ENCODE measurements around the gene KRTAP6-2. TPM values are rescaled to one million over a fixed set of nuclear protein-coding genes. Genes with fewer than 3 reads are reported as not detected.

The KRTAP6-2 gene
- total and polyA plus RNA-seq, 10 of the 15 experiments (the other 5 are each of a cell fraction or from before 2014, with no cell fraction given), result not detected

DNA sequence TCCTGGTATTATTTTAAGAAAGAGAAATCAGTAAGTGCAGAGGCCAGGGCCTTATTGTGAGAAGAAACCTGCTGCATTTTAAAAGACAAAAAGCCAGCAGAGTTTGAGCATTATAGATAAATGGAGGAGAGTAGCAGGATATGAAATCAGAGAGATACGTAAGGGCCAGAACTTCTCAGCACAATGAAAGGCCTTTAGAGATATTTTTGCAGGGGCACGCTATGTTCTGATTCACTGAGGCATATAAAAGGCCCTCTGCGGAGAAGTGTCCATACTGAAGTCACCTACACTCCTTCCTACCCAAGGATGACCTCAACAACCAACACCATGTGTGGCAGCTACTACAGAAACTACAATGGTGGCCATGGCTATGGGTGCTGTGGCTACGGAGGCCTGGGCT is 6.6 kb downstream of the KRTAP6-2 start, which contains the start of gene KRTAP6-3:
TSS of gene KRTAP6-3 (plus strand) at position 301 of the 400 bp plus-strand sequence. CDS start at position 307, 6 bp downstream.
- POLR2A ChIA-PET, result no interaction called here
- H3K9ac ChIP-seq (ENCODE audit: control insufficient read depth, insufficient read depth, low read length), result no peak within 1 kb of the TSS
- no peak within 1 kb of the TSS for H2AFZ ChIP-seq (ENCODE audit: control insufficient read depth, low read depth, low read length)
- no peak for ATAC-seq
- no TSS peak for BruUV-seq (replicated peaks)
- RAD21 ChIA-PET (ENCODE audit: unreplicated experiment), result no interaction called here
- H3K27me3 ChIP-seq (replicated peaks in 1 of 2; ENCODE audit: control insufficient read depth in 2 of 2, insufficient read depth in 2 of 2, low read length in 1 of 2), result no peaks in the 10 kb centered on the region
- intact Hi-C loops (cut with micrococcal nuclease; ENCODE audit: unreplicated experiment), result no loop called here
- no peak within 1 kb of the TSS for H3K4me3 ChIP-seq
- DNase-seq (ENCODE audit: low read depth, low spot score), result no peak
- no peak for TF ChIP-seq JUNB (IDR thresholded peaks at IDR 0.05)
- TF ChIP-seq, protein P1, sequence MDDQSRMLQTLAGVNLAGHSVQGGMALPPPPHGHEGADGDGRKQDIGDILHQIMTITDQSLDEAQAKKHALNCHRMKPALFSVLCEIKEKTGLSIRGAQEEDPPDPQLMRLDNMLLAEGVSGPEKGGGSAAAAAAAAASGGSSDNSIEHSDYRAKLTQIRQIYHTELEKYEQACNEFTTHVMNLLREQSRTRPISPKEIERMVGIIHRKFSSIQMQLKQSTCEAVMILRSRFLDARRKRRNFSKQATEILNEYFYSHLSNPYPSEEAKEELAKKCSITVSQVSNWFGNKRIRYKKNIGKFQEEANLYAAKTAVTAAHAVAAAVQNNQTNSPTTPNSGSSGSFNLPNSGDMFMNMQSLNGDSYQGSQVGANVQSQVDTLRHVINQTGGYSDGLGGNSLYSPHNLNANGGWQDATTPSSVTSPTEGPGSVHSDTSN (IDR thresholded peaks at IDR 0.05; ENCODE audit: insufficient replicate concordance, low read depth, low read length), result no peak
- no peak for TF ChIP-seq CREB1 (IDR thresholded peaks at IDR 0.05; ENCODE audit: low read depth)
- no peak for FAIRE-seq
- H3K36me3 ChIP-seq (ENCODE audit: control insufficient read depth in 2 of 2, insufficient read depth in 2 of 2, low read length in 1 of 2), result no peaks in the 10 kb centered on the region
- no peaks in the 10 kb centered on the region for H3K79me2 ChIP-seq (ENCODE audit: control insufficient read depth, insufficient read depth, low read length)
- in situ Hi-C loops (cut with MboI), result no loop called here
- H3K9me3 ChIP-seq (replicated peaks; ENCODE audit: control insufficient read depth, insufficient read depth, low read length), result no peaks in the 10 kb centered on the region
- CTCF ChIA-PET, result no interaction called here
- H3K4me1 ChIP-seq (ENCODE audit: control insufficient read depth, insufficient read depth, low read length), result no peaks in the 10 kb centered on the region
- SMC1A ChIA-PET (ENCODE audit: uncharacterized antibody, unreplicated experiment), result no interaction called here
- 20% methylated on average over 4 of the region's 4 CpGs for WGBS (ENCODE audit: insufficient coverage, insufficient replicate concordance, low lambda C conversion rate, missing lambda C conversion rate)
- H3K4me2 ChIP-seq (ENCODE audit: control insufficient read depth, insufficient read depth), result no peak within 1 kb of the TSS
- no peaks in the 10 kb centered on the region for H4K20me1 ChIP-seq (ENCODE audit: control insufficient read depth, insufficient read depth)
- no peak within 1 kb of the TSS for H3K27ac ChIP-seq (ENCODE audit: control insufficient read depth, insufficient read depth)

DNA sequence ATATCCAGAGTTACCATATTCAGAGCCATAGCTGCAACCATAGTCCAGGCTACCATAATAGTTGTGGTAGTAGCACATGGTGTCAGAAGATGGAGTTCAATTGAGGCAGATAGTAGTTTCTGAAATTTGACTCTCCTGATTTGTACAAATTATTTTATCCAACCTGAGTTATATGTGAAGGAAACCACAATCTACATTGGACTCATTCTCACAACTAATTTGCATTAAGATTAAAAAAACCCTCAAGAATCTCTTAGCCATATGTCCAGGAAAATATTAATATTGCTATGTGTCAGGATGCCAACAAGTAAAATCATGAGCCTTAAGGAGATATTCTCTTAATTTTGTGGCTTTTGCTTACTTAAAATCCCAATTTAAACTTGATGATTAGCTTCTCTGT is 8.4 kb downstream of the KRTAP6-2 start, which contains the start of gene KRTAP22-2:
TSS of gene KRTAP22-2 (minus strand) at position 101 of the 400 bp plus-strand sequence.
- CTCF ChIA-PET, result no interaction called here
- Histone ChIP-seq H3K4me3 (no peak within 1 kb of the TSS), H3K79me2 (ENCODE audit: control insufficient read depth, insufficient read depth, low read length) (no peaks in the 10 kb centered on the region), H3K9me3 (replicated peaks; ENCODE audit: control insufficient read depth, insufficient read depth, low read length) (no peaks in the 10 kb centered on the region), H3K4me2 (ENCODE audit: control insufficient read depth, insufficient read depth) (no peak within 1 kb of the TSS), H3K9ac (ENCODE audit: control insufficient read depth, insufficient read depth, low read length) (no peak within 1 kb of the TSS), H3K4me1 (ENCODE audit: control insufficient read depth, insufficient read depth, low read length) (no peaks in the 10 kb centered on the region), H4K20me1 (ENCODE audit: control insufficient read depth, insufficient read depth) (no peaks in the 10 kb centered on the region), H3K27ac (ENCODE audit: control insufficient read depth, insufficient read depth) (no peak within 1 kb of the TSS), H2AFZ (ENCODE audit: control insufficient read depth, low read depth, low read length) (no peak within 1 kb of the TSS), H3K27me3 (replicated peaks in 1 of 2; ENCODE audit: control insufficient read depth in 2 of 2, insufficient read depth in 2 of 2, low read length in 1 of 2) (no peaks in the 10 kb centered on the region), H3K36me3 (ENCODE audit: control insufficient read depth in 2 of 2, insufficient read depth in 2 of 2, low read length in 1 of 2) (no peaks in the 10 kb centered on the region)
- SMC1A ChIA-PET (ENCODE audit: uncharacterized antibody, unreplicated experiment), result interaction anchor here (0.9 to 1.3 kb wide), 2 partner anchors 13 to 130 kb away, joined by 3 to 4 read pairs; no protein-coding TSS in a partner anchor
- BruUV-seq (replicated peaks), result no TSS peak
- RAD21 ChIA-PET (ENCODE audit: unreplicated experiment), result no interaction called here
- POLR2A ChIA-PET, result no interaction called here
- intact Hi-C loops (cut with micrococcal nuclease; ENCODE audit: unreplicated experiment) (no loop called here), in situ Hi-C loops (cut with MboI) (no loop called here)
- DNase-seq (ENCODE audit: low read depth, low spot score) (no peak), ATAC-seq (no peak), FAIRE-seq (no peak)
- TF ChIP-seq MEF2B (IDR thresholded peaks at IDR 0.05; ENCODE audit: partially characterized antibody, poor library complexity, severe bottlenecking) (no peak), EZH2 (IDR thresholded peaks at IDR 0.05; ENCODE audit: borderline replicate concordance, control insufficient read depth, low read depth, low read length) (no peak), MTA3 (IDR thresholded peaks at IDR 0.05; ENCODE audit: borderline replicate concordance, low read length) (no peak), FOS (IDR thresholded peaks at IDR 0.05; ENCODE audit: borderline replicate concordance, extremely low read depth, insufficient read length) (no peak)
- TF ChIP-seq, protein P2, sequence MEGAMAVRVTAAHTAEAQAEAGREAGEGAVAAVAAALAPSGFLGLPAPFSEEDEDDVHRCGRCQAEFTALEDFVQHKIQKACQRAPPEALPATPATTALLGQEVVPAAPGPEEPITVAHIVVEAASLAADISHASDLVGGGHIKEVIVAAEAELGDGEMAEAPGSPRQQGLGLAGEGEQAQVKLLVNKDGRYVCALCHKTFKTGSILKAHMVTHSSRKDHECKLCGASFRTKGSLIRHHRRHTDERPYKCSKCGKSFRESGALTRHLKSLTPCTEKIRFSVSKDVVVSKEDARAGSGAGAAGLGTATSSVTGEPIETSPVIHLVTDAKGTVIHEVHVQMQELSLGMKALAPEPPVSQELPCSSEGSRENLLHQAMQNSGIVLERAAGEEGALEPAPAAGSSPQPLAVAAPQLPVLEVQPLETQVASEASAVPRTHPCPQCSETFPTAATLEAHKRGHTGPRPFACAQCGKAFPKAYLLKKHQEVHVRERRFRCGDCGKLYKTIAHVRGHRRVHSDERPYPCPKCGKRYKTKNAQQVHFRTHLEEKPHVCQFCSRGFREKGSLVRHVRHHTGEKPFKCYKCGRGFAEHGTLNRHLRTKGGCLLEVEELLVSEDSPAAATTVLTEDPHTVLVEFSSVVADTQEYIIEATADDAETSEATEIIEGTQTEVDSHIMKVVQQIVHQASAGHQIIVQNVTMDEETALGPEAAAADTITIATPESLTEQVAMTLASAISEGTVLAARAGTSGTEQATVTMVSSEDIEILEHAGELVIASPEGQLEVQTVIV (IDR thresholded peaks at IDR 0.05; ENCODE audit: borderline replicate concordance, partially characterized antibody), result no peak

All from GM12878 (cell line).